ENCODE measurements around the gene SHQ1.

SHQ1 gene

GRCh38 chr3:72855001-72855400, 6.8 kb upstream of the SHQ1 start:
- no peak for ATAC-seq
- TF ChIP-seq CSDC2 (CRISPR knock-in tag; IDR thresholded peaks at IDR 0.05), result no peak
- no peak for TF ChIP-seq SNAI2 (CRISPR knock-in tag; IDR thresholded peaks at IDR 0.05)
- TF ChIP-seq ZNF70 (CRISPR knock-in tag; IDR thresholded peaks at IDR 0.05), result no peak
- no peak for TF ChIP-seq ZFP3 (CRISPR knock-in tag; IDR thresholded peaks at IDR 0.05)
- TF ChIP-seq PPARA (CRISPR knock-in tag; IDR thresholded peaks at IDR 0.05; ENCODE audit: borderline replicate concordance), result no peak
- TF ChIP-seq, protein P1, sequence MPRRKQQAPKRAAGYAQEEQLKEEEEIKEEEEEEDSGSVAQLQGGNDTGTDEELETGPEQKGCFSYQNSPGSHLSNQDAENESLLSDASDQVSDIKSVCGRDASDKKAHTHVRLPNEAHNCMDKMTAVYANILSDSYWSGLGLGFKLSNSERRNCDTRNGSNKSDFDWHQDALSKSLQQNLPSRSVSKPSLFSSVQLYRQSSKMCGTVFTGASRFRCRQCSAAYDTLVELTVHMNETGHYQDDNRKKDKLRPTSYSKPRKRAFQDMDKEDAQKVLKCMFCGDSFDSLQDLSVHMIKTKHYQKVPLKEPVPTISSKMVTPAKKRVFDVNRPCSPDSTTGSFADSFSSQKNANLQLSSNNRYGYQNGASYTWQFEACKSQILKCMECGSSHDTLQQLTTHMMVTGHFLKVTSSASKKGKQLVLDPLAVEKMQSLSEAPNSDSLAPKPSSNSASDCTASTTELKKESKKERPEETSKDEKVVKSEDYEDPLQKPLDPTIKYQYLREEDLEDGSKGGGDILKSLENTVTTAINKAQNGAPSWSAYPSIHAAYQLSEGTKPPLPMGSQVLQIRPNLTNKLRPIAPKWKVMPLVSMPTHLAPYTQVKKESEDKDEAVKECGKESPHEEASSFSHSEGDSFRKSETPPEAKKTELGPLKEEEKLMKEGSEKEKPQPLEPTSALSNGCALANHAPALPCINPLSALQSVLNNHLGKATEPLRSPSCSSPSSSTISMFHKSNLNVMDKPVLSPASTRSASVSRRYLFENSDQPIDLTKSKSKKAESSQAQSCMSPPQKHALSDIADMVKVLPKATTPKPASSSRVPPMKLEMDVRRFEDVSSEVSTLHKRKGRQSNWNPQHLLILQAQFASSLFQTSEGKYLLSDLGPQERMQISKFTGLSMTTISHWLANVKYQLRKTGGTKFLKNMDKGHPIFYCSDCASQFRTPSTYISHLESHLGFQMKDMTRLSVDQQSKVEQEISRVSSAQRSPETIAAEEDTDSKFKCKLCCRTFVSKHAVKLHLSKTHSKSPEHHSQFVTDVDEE (CRISPR knock-in tag; IDR thresholded peaks at IDR 0.05), result no peak
- no peak for TF ChIP-seq BACH2 (CRISPR knock-in tag; IDR thresholded peaks at IDR 0.05; ENCODE audit: borderline replicate concordance)
- TF ChIP-seq GLIS3 (CRISPR knock-in tag; IDR thresholded peaks at IDR 0.05), result no peak
- TF ChIP-seq OSR1 (CRISPR knock-in tag; IDR thresholded peaks at IDR 0.05), result no peak
- TF ChIP-seq, protein P2, sequence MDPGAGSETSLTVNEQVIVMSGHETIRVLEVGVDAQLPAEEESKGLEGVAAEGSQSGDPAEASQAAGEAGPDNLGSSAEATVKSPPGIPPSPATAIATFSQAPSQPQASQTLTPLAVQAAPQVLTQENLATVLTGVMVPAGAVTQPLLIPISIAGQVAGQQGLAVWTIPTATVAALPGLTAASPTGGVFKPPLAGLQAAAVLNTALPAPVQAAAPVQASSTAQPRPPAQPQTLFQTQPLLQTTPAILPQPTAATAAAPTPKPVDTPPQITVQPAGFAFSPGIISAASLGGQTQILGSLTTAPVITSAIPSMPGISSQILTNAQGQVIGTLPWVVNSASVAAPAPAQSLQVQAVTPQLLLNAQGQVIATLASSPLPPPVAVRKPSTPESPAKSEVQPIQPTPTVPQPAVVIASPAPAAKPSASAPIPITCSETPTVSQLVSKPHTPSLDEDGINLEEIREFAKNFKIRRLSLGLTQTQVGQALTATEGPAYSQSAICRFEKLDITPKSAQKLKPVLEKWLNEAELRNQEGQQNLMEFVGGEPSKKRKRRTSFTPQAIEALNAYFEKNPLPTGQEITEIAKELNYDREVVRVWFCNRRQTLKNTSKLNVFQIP (CRISPR knock-in tag; IDR thresholded peaks at IDR 0.05; ENCODE audit: borderline replicate concordance, low read depth), result no peak

- peak; percentile 12 for ATAC-seq
- TF ChIP-seq TOX (CRISPR knock-in tag; IDR thresholded peaks at IDR 0.05; ENCODE audit: borderline replicate concordance) (no peak), ESRRG (CRISPR knock-in tag; IDR thresholded peaks at IDR 0.05) (no peak), ZC3H10 (CRISPR knock-in tag; IDR thresholded peaks at IDR 0.05) (no peak), ARNTL (CRISPR knock-in tag; IDR thresholded peaks at IDR 0.05; ENCODE audit: borderline replicate concordance, low read depth) (no peak), OSR1 (CRISPR knock-in tag; IDR thresholded peaks at IDR 0.05) (no peak), PATZ1 (CRISPR knock-in tag; IDR thresholded peaks at IDR 0.05; ENCODE audit: borderline replicate concordance) (no peak), CREB5 (CRISPR knock-in tag; IDR thresholded peaks at IDR 0.05; ENCODE audit: low read depth) (no peak), CSDC2 (CRISPR knock-in tag; IDR thresholded peaks at IDR 0.05) (no peak)
- TF ChIP-seq, protein P1 (CRISPR knock-in tag; IDR thresholded peaks at IDR 0.05), result no peak
These were observed 447 bp upstream of the SHQ1 start for GRCh38 chr3:72848703-72849081.

DNA sequence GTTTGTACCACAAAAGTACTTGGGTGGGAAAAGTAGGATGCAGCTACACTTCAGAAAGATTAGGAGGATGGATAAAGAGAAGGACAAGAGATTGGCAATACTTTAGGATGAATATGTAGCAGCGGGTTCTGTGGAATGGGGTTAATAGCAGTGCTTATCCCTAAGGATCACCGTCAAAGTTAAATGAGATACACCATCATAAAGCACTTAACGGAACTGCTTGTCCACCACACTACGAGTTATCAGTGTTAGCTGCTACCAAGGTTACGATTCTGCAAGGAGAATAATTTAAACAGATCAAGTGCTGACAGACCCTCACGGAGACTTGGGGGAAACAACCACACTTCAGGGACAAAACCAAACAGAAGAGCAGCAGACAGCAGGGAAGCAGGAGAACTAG, 963 bp downstream of the SHQ1 start:
- peak; percentile 18 for ATAC-seq
- TF ChIP-seq TCF4 (CRISPR knock-in tag; IDR thresholded peaks at IDR 0.05; ENCODE audit: borderline replicate concordance) (no peak), CSDC2 (CRISPR knock-in tag; IDR thresholded peaks at IDR 0.05) (no peak), ZNF70 (CRISPR knock-in tag; IDR thresholded peaks at IDR 0.05) (no peak), ISL1 (CRISPR knock-in tag; IDR thresholded peaks at IDR 0.05) (no peak), ZFP30 (CRISPR knock-in tag; IDR thresholded peaks at IDR 0.05) (no peak), TOX (CRISPR knock-in tag; IDR thresholded peaks at IDR 0.05; ENCODE audit: borderline replicate concordance) (no peak), SNAI2 (CRISPR knock-in tag; IDR thresholded peaks at IDR 0.05) (no peak), PATZ1 (CRISPR knock-in tag; IDR thresholded peaks at IDR 0.05; ENCODE audit: borderline replicate concordance) (no peak), ARNTL (CRISPR knock-in tag; IDR thresholded peaks at IDR 0.05; ENCODE audit: borderline replicate concordance, low read depth) (no peak), ZNF8 (CRISPR knock-in tag; IDR thresholded peaks at IDR 0.05) (no peak), RARB (CRISPR knock-in tag; IDR thresholded peaks at IDR 0.05) (no peak), ZNF565 (CRISPR knock-in tag; conservative IDR thresholded peaks at IDR 0.05; ENCODE audit: low read depth) (no peak)

Measured in SK-N-SH treated with all-trans-retinoic acid at 6 μM for 48 hours (cell line).